Cardiac fibroblast (primary cell): Measurements from ENCODE around the gene FBXO34.

Source experiments
- DNase-seq, 2 donors: peaks; one replicate each; pipeline versions ENCODE4 v3.0.0 to v3.0.0-alpha.2; 2010; ENCODE audit warnings: low read depth in 2 of 2
- H3K4me3 ChIP-seq, 2 donors: replicated peaks in 1 of 2; 1 replicate in 1 of 2; 2 replicates in 1 of 2; pipeline ENCODE4 v1.5.1; 2011; ENCODE audit warnings: low read depth in 2 of 2, low read length in 2 of 2, mild to moderate bottlenecking in 2 of 2, moderate library complexity in 1 of 2
- TF ChIP-seq, protein P1 (sequence below): IDR thresholded peaks from one replicate; pipeline ENCODE4 v1.5.1; 2011; ENCODE audit warnings: low read depth, mild to moderate bottlenecking, low read length, inconsistent platforms

Gene FBXO34

DNA sequence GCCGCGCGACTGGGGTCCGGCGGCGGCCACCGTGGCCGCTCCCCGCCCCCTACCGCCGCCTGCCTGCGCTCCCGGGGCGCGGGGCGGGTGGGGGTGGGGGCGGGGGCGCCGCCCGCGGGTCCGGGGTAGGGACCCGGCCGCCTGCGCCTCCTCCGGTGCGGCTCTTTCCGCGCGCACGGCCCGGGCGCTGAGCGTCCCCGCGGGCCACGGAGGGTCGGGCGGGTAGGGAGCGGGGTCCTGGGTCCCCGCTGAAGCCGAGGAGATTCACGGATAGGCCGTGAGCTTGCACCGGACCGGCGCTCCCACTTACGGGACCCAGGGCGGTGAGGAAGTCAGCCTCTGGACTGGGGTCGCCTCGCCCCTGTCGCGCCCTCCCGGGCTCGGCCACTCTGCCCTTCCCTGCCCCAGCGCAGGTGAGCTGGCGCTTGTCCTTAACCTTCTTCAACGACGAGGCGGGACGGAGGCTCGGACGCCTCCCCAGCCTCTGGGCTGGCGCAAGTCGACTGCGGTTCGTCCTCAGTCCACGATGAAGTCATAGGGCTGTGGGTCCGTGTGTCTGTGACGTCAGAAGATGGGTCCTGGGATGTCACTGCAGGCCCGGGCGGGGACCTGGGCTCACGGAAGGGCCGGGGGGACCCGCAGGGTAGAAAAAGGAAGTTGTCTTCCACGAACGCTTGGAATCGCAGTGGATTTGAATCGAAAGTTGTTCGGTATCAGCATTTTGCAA is 514 bp downstream of the FBXO34 start:
- TF ChIP-seq, protein P1, sequence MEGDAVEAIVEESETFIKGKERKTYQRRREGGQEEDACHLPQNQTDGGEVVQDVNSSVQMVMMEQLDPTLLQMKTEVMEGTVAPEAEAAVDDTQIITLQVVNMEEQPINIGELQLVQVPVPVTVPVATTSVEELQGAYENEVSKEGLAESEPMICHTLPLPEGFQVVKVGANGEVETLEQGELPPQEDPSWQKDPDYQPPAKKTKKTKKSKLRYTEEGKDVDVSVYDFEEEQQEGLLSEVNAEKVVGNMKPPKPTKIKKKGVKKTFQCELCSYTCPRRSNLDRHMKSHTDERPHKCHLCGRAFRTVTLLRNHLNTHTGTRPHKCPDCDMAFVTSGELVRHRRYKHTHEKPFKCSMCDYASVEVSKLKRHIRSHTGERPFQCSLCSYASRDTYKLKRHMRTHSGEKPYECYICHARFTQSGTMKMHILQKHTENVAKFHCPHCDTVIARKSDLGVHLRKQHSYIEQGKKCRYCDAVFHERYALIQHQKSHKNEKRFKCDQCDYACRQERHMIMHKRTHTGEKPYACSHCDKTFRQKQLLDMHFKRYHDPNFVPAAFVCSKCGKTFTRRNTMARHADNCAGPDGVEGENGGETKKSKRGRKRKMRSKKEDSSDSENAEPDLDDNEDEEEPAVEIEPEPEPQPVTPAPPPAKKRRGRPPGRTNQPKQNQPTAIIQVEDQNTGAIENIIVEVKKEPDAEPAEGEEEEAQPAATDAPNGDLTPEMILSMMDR: no peak
- DNase-seq: peak; percentile 78 to 83
- peak overlapping the region; percentile 96 to 98 for H3K4me3 ChIP-seq

DNA sequence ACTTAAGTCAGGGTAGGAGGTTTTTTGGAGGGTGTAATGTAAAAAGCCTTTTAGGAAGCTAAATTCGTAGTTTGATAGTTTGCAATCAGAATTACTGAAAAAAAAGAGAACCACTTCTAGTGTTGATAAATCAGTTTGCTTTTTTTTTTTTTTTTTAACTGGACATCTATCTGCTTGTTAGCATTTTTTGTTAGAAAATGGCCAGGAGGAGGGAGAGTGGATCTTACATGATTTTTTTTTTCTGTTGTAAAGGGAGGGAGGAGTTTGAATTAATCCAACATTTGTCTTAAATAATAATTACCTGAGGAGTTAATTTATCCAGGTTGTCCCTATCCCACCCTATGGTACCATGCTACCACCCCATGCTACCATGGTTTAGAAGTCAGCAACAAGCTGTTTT is 1.2 kb downstream of the FBXO34 start:
- peak overlapping the region; percentile 96 to 98 for H3K4me3 ChIP-seq
- DNase-seq: no peak
- TF ChIP-seq, protein P1: no peak

DNA sequence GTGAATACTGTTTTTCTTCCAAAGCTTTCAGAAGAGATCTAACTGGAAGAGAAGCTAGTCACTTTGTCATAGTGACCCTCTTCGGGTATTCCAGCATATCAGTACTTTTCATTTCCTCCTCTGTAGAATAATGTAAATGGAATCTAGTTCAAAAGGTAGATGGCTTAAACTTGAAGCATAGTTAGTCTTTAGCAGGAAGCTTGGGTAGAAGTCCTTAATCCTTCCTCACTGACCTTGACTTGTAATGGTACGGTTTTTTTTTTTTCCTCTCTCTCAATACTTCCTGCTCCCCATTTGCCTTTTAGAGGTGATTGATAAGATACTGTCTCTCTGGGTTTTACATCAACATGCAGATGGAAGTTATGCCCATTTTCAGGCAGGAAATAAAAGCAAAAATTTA is 1.7 kb downstream of the FBXO34 start:
- no peak overlapping the region for H3K4me3 ChIP-seq
- DNase-seq: no peak
- TF ChIP-seq, protein P1: no peak

DNA sequence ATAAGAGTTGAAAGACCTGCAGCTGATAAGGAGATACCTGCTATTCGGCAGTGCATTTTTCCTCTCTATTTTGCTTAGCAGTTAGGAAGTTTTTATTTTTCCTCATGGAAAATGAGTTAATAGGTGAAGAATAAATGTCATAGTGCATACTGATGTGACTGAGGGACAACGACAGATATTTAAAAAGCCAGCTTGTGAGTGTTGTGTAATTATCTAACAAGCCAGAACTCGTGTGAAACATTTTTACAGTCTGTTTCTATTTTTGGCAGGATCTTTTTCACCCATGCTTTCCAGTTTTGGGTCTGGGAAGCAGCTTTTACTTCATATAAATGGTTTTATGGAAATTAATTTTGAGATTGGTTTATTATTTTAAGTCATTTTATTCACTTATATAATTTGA is 2.9 kb downstream of the FBXO34 start:
- H3K4me3 ChIP-seq: no peak overlapping the region
- TF ChIP-seq, protein P1: no peak
- no peak for DNase-seq

DNA sequence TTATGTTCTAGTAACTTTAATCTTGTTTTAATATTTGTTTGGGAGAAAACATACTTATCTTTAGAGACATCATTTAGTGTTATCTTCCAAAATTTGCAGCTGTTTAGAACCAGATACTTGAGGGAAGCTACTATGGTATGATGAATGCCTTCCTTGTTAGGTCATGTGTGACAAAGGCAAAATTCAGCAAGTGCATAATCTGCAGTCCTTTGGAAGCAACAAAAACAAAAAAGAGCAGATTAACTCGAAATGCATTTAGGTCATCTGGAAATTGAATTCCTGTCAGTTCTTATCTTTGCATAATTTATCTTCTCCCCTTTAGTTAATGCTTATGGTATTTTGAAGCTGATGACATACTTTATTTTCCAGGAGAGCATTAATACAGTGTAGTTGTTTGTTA is 3.5 kb downstream of the FBXO34 start:
- no peak overlapping the region for H3K4me3 ChIP-seq
- DNase-seq: peak; percentile 31 to 57
- TF ChIP-seq, protein P1: no peak

DNA sequence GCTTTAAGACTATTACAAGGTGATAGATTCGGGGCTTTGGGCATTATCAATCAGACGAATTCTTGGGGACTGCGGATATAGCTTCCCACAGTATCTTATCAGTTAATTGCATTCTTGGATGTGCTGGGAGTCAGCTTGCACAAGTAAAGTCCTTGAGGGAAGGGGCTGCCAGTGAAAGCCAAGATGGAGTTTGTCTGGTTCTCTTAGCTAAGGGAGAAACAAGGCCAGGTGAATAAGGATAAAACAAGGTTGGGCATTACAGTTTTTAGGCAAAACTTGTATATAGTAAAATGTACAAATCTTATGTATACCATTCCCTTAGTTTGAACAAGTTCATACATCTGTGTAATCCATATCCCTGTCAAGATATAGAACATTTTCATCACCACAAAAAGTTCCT is 5.5 kb downstream of the FBXO34 start:
- TF ChIP-seq, protein P1: no peak
- no peak for DNase-seq
- no peak overlapping the region for H3K4me3 ChIP-seq
